Astrocyte (in vitro differentiated cells and primary cell): Measurements from ENCODE around the gene DEFB127. TPM values are rescaled to one million over a fixed set of nuclear protein-coding genes. Genes with fewer than 3 reads are reported as not detected.

Experiments
- DNase-seq: peaks from one replicate; pipeline ENCODE4 v3.0.0-alpha.2; 2010; ENCODE audit warnings: low read depth
- FAIRE-seq: peaks from 2 replicates; lab custom pipeline; 2011; peaks lifted over from hg19 to GRCh38; lab: Jason Lieb, UNC
- H2AFZ ChIP-seq: 2 replicates; pipeline ENCODE4 v1.6.0; 2012; ENCODE audit warnings: low read depth, low read length, inconsistent platforms
- H3K27ac ChIP-seq: 2 replicates; pipeline ENCODE4 v1.5.1; 2011; ENCODE audit warnings: low read depth, low read length, inconsistent platforms
- H3K27me3 ChIP-seq: 2 replicates; pipeline ENCODE4 v1.6.0; 2011; ENCODE audit warnings: low read length, inconsistent platforms; ENCODE audit not compliant: insufficient read depth
- H3K36me3 ChIP-seq: 2 replicates; pipeline ENCODE4 v1.5.1; 2011; ENCODE audit warnings: low read length, inconsistent platforms; ENCODE audit not compliant: insufficient read depth
- H3K4me1 ChIP-seq: 2 replicates; pipeline ENCODE4 v1.5.1; 2011; ENCODE audit warnings: low read length, inconsistent platforms; ENCODE audit not compliant: insufficient read depth
- H3K4me2 ChIP-seq: 2 replicates; pipeline ENCODE4 v1.6.0; 2012; ENCODE audit warnings: low read length, inconsistent platforms
- H3K4me3 ChIP-seq: 2 replicates; pipeline ENCODE4 v1.5.1; 2011; ENCODE audit warnings: low read depth, mild to moderate bottlenecking, low read length, inconsistent platforms; ENCODE audit not compliant: insufficient read depth
- H3K79me2 ChIP-seq: 2 replicates; pipeline ENCODE4 v1.6.0; 2012; ENCODE audit warnings: mild to moderate bottlenecking, low read length, inconsistent platforms; ENCODE audit not compliant: insufficient read depth
- H3K9ac ChIP-seq: 2 replicates; pipeline ENCODE4 v1.6.0; 2012; ENCODE audit warnings: mild to moderate bottlenecking, low read length, inconsistent platforms
- H3K9me3 ChIP-seq: 2 replicates; pipeline ENCODE4 v1.5.1; 2012; ENCODE audit warnings: low read depth, mild to moderate bottlenecking, low read length, inconsistent platforms; ENCODE audit not compliant: insufficient read depth
- H4K20me1 ChIP-seq: 2 replicates; pipeline ENCODE4 v1.6.0; 2012; ENCODE audit warnings: low read length, inconsistent platforms; ENCODE audit not compliant: insufficient read depth
- H3K27ac Mint-ChIP-seq: one replicate; pipeline ENCODE4 v1.8.0; 2021; ENCODE audit warnings: mild to moderate bottlenecking, mixed read lengths; ENCODE audit not compliant: unreplicated experiment
- H3K27me3 Mint-ChIP-seq: one replicate; pipeline ENCODE4 v1.8.0; 2021; ENCODE audit warnings: low read depth, mixed read lengths; ENCODE audit not compliant: unreplicated experiment
- H3K36me3 Mint-ChIP-seq: one replicate; pipeline ENCODE4 v1.8.0; 2021; ENCODE audit warnings: low read depth, mixed read lengths; ENCODE audit not compliant: unreplicated experiment
- H3K4me1 Mint-ChIP-seq: one replicate; pipeline ENCODE4 v1.8.0; 2021; ENCODE audit warnings: low read depth, mixed read lengths; ENCODE audit not compliant: unreplicated experiment
- H3K4me3 Mint-ChIP-seq: one replicate; pipeline ENCODE4 v1.8.0; 2021; ENCODE audit warnings: mild to moderate bottlenecking, moderate library complexity, mixed read lengths; ENCODE audit not compliant: unreplicated experiment
- H3K9me3 Mint-ChIP-seq: one replicate; pipeline ENCODE4 v1.8.0; 2021; ENCODE audit warnings: mild to moderate bottlenecking, mixed read lengths; ENCODE audit not compliant: unreplicated experiment
- EZH2 ChIP-seq: IDR thresholded peaks from 2 replicates; pipeline ENCODE4 v1.6.1; 2012; ENCODE audit warnings: mild to moderate bottlenecking, low read length, inconsistent platforms; ENCODE audit not compliant: insufficient read depth
- total RNA-seq: library from RNA; stranded (reverse); gene quantifications from 2 replicates; pipeline ENCODE4 v1.2.1, GENCODE V29; 2021
- TF ChIP-seq, protein P1 (sequence below): IDR thresholded peaks from 2 replicates; pipeline ENCODE4 v1.5.1; 2011; ENCODE audit warnings: low read depth, mild to moderate bottlenecking, inconsistent platforms, low read length, moderate library complexity; ENCODE audit not compliant: insufficient read depth

The DEFB127 gene
- total RNA-seq, 1 donor from 2014 or later, result not detected

DNA sequence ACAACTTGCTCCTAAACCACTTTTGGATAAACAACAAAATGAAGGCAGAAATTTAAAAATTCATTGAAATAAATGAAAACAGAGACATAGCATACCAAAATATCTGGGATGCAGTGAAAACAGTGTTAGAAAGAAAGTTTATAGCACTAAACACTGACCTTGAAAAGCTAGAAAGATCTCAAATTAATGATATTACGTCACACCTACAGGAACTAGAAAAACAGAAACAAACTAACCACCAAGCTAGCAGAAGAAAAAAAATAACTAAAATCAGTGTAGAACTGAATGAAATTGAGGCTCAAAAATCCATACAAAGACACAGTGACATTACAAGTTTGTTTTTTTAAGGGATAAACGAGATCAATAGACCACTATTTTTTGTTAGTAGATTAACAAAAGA is 27.0 kb downstream of the DEFB127 start:
- Histone ChIP-seq H3K4me1 (no peaks in the 10 kb centered on the region), H4K20me1 (no peaks in the 10 kb centered on the region), H2AFZ (no peak overlapping the region), H3K27ac (no peak overlapping the region), H3K4me3 (no peak overlapping the region), H3K79me2 (no peaks in the 10 kb centered on the region), H3K4me2 (no peak overlapping the region), H3K36me3 (no peaks in the 10 kb centered on the region), H3K9ac (no peak overlapping the region), H3K9me3 (no peaks in the 10 kb centered on the region), H3K27me3 (no peaks in the 10 kb centered on the region)
- TF ChIP-seq, protein P1, sequence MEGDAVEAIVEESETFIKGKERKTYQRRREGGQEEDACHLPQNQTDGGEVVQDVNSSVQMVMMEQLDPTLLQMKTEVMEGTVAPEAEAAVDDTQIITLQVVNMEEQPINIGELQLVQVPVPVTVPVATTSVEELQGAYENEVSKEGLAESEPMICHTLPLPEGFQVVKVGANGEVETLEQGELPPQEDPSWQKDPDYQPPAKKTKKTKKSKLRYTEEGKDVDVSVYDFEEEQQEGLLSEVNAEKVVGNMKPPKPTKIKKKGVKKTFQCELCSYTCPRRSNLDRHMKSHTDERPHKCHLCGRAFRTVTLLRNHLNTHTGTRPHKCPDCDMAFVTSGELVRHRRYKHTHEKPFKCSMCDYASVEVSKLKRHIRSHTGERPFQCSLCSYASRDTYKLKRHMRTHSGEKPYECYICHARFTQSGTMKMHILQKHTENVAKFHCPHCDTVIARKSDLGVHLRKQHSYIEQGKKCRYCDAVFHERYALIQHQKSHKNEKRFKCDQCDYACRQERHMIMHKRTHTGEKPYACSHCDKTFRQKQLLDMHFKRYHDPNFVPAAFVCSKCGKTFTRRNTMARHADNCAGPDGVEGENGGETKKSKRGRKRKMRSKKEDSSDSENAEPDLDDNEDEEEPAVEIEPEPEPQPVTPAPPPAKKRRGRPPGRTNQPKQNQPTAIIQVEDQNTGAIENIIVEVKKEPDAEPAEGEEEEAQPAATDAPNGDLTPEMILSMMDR, result no peak
- TF ChIP-seq EZH2, result no peak
- Mint-ChIP-seq H3K27me3 (peaks cover 13% of the 10 kb centered on the region), H3K27ac (no peak overlapping the region), H3K4me1 (no peaks in the 10 kb centered on the region), H3K4me3 (no peak overlapping the region), H3K9me3 (peaks cover 12% of the 10 kb centered on the region), H3K36me3 (no peaks in the 10 kb centered on the region)
- no peak for DNase-seq
- FAIRE-seq, result no peak

DNA sequence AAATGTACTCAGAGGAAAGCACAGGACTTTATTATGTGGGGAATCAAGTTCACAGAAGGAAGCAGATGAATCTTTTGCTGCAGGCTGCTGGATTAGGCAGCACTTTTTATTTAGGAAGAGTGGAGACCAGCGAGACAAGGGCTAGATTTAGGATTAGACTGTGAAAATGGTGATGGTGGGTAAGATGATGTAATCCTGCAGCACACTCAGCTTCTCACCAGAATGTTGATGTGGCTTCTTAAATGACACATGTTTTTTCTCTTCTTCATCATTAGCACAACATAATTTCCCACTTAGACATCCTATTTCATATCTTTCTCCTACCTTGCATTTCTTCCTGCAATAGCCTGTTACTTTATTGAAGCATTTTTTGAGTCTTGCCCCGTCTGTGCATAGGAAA is 30.5 kb downstream of the DEFB127 start:
- Mint-ChIP-seq H3K27ac (no peak overlapping the region), H3K36me3 (no peaks in the 10 kb centered on the region), H3K4me1 (no peaks in the 10 kb centered on the region), H3K27me3 (peaks cover 21% of the 10 kb centered on the region), H3K4me3 (no peak overlapping the region), H3K9me3 (peaks cover 19% of the 10 kb centered on the region)
- Histone ChIP-seq H3K36me3 (no peaks in the 10 kb centered on the region), H4K20me1 (no peaks in the 10 kb centered on the region), H3K4me1 (no peaks in the 10 kb centered on the region), H3K9me3 (no peaks in the 10 kb centered on the region), H2AFZ (no peak overlapping the region), H3K27me3 (no peaks in the 10 kb centered on the region), H3K27ac (no peak overlapping the region), H3K79me2 (no peaks in the 10 kb centered on the region), H3K4me2 (no peak overlapping the region), H3K4me3 (no peak overlapping the region), H3K9ac (no peak overlapping the region)
- no peak for DNase-seq
- no peak for FAIRE-seq
- TF ChIP-seq, protein P1, result no peak
- no peak for TF ChIP-seq EZH2

DNA sequence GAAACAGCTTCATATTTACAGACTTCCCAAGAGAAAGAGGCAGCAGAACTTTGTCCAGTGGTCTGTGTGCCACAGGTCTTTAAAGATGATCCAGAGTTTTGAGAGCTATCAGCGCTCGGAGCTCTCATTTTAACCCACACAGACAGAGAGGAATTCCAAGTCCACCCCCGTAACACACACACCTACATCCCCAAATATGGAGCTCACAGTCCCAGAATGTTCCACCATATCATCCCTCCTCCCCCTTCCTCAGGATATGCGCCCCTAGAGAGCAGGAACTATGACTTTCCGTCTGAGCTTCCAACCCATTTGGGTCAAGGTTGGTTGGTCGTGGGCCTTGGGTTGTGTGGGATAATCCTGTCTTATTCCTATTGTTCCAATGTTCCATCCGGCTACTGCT is 32.4 kb downstream of the DEFB127 start, which contains the start of gene DEFB128:
TSS of gene DEFB128 (minus strand) at position 101 of the 400 bp plus-strand sequence. CDS start at position 13, 88 bp downstream.
- H4K20me1 ChIP-seq, result no peaks in the 10 kb centered on the region
- no peak within 1 kb of the TSS for H3K27ac Mint-ChIP-seq
- no peak within 1 kb of the TSS for H3K9ac ChIP-seq
- H3K4me3 Mint-ChIP-seq, result no peak within 1 kb of the TSS
- H3K27ac ChIP-seq, result no peak within 1 kb of the TSS
- H3K27me3 ChIP-seq, result no peaks in the 10 kb centered on the region
- no peaks in the 10 kb centered on the region for H3K36me3 ChIP-seq
- H3K9me3 ChIP-seq, result no peaks in the 10 kb centered on the region
- H3K9me3 Mint-ChIP-seq, result peaks cover 14% of the 10 kb centered on the region
- DNase-seq (no peak), FAIRE-seq (no peak)
- H3K36me3 Mint-ChIP-seq, result no peaks in the 10 kb centered on the region
- no peak within 1 kb of the TSS for H2AFZ ChIP-seq
- TF ChIP-seq EZH2, result no peak
- TF ChIP-seq, protein P1, result no peak
- H3K4me2 ChIP-seq, result no peak within 1 kb of the TSS
- H3K27me3 Mint-ChIP-seq, result peaks cover 26% of the 10 kb centered on the region
- no peaks in the 10 kb centered on the region for H3K4me1 ChIP-seq
- H3K79me2 ChIP-seq, result no peaks in the 10 kb centered on the region
- no peak within 1 kb of the TSS for H3K4me3 ChIP-seq
- no peaks in the 10 kb centered on the region for H3K4me1 Mint-ChIP-seq
